Parathyroid adenoma (tissue), 2 donors: Measurements from ENCODE around the gene ZMYM3.

Experiments
- H2AFZ ChIP-seq: fragments of 300-600 bp; sonication (generic); one replicate; pipeline ENCODE4 v1.7.0; 2017; ENCODE audit warnings: antibody characterized with exemption, mild to moderate bottlenecking
- H3K27ac ChIP-seq: fragments of 300-600 bp; sonication (generic); one replicate; pipeline ENCODE4 v1.7.0; 2017
- H3K27me3 ChIP-seq: fragments of 300-600 bp; sonication (generic); one replicate; pipeline ENCODE4 v1.7.0; 2017; ENCODE audit warnings: low read length; ENCODE audit not compliant: control insufficient read depth, insufficient read depth
- H3K36me3 ChIP-seq: fragments of 300-600 bp; sonication (generic); one replicate; pipeline ENCODE4 v1.7.0; 2017; ENCODE audit warnings: low read length; ENCODE audit not compliant: control insufficient read depth, insufficient read depth
- H3K4me1 ChIP-seq: fragments of 300-600 bp; sonication (generic); one replicate; pipeline ENCODE4 v1.7.0; 2017; ENCODE audit warnings: control low read depth
- H3K4me2 ChIP-seq: fragments of 300-600 bp; sonication (generic); one replicate; pipeline ENCODE4 v1.7.0; 2017; ENCODE audit warnings: low read length
- H3K4me3 ChIP-seq: fragments of 300-600 bp; sonication (generic); one replicate; pipeline ENCODE4 v1.7.0; 2017; ENCODE audit warnings: low read depth, low read length
- H3K79me2 ChIP-seq: fragments of 300-600 bp; sonication (generic); one replicate; pipeline ENCODE4 v1.7.0; 2017; ENCODE audit warnings: control low read depth
- H3K9ac ChIP-seq: fragments of 300-600 bp; sonication (generic); one replicate; pipeline ENCODE4 v1.7.0; 2017; ENCODE audit warnings: mild to moderate bottlenecking
- H3K9me3 ChIP-seq: fragments of 300-600 bp; sonication (generic); one replicate; pipeline ENCODE4 v1.7.0; 2017; ENCODE audit warnings: low read length; ENCODE audit not compliant: control insufficient read depth
- TF ChIP-seq, protein P1 (sequence below): fragments of 300-600 bp; sonication (generic); IDR thresholded peaks from one replicate; pipeline ENCODE4 v1.7.0; 2017; ENCODE audit warnings: antibody characterized with exemption, mild to moderate bottlenecking
- donor health status: primary hyperparathyroidism.

Gene ZMYM3

DNA sequence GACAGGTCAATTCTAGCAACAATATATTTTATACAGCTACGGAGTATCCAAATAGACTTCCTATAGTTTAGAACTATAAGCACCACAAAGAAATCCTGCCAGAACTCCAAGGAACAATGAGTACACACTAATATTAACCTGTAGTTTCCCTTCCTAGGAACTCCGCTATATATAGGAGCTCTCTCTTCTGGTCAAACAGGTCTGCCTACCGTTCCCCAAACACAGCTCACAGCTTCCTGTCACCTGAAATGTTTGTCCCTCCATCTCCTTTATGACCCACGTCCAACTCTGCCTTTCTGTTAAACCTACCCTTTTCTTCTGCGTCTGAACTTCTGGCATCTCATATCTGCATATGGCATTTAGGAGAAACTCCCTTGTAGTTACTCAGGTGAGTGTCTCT lies 41.4 kb downstream of the ZMYM3 start:
- Histone ChIP-seq H3K4me2 (no peak overlapping the region), H3K36me3 (no peaks in the 10 kb centered on the region), H3K27ac (no peak overlapping the region), H3K27me3 (no peaks in the 10 kb centered on the region), H3K9me3 (no peaks in the 10 kb centered on the region), H3K4me1 (no peaks in the 10 kb centered on the region), H3K9ac (no peak overlapping the region), H2AFZ (no peak overlapping the region), H3K79me2 (no peaks in the 10 kb centered on the region), H3K4me3 (no peak overlapping the region)
- TF ChIP-seq, protein P1, sequence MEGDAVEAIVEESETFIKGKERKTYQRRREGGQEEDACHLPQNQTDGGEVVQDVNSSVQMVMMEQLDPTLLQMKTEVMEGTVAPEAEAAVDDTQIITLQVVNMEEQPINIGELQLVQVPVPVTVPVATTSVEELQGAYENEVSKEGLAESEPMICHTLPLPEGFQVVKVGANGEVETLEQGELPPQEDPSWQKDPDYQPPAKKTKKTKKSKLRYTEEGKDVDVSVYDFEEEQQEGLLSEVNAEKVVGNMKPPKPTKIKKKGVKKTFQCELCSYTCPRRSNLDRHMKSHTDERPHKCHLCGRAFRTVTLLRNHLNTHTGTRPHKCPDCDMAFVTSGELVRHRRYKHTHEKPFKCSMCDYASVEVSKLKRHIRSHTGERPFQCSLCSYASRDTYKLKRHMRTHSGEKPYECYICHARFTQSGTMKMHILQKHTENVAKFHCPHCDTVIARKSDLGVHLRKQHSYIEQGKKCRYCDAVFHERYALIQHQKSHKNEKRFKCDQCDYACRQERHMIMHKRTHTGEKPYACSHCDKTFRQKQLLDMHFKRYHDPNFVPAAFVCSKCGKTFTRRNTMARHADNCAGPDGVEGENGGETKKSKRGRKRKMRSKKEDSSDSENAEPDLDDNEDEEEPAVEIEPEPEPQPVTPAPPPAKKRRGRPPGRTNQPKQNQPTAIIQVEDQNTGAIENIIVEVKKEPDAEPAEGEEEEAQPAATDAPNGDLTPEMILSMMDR: no peak

DNA sequence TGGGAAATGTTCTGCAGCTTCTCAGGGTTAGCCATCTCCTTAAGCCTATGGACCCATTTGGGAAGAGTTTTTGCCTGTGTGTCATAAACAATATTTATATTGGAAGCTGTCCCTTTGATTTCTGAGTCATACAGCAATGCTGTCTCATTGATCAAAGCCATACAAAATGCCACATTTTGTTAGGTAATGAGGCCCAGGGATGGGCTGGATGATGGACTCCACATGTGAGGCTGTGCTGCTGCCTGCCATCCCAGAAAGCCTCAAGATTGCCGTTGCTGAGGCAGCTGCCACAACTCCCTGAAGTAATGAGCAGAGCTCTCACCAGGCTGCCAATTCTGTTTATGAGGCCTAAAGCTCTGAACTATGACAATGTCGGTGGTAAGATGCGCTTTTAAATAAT lies 43.1 kb downstream of the ZMYM3 start:
- no peaks in the 10 kb centered on the region for H3K9me3 ChIP-seq
- no peak overlapping the region for H3K27ac ChIP-seq
- no peak overlapping the region for H3K9ac ChIP-seq
- no peaks in the 10 kb centered on the region for H3K27me3 ChIP-seq
- H3K4me2 ChIP-seq: no peak overlapping the region
- H3K79me2 ChIP-seq: no peaks in the 10 kb centered on the region
- no peak overlapping the region for H3K4me3 ChIP-seq
- H3K4me1 ChIP-seq: no peaks in the 10 kb centered on the region
- H2AFZ ChIP-seq: no peak overlapping the region
- TF ChIP-seq, protein P1: no peak
- no peaks in the 10 kb centered on the region for H3K36me3 ChIP-seq

DNA sequence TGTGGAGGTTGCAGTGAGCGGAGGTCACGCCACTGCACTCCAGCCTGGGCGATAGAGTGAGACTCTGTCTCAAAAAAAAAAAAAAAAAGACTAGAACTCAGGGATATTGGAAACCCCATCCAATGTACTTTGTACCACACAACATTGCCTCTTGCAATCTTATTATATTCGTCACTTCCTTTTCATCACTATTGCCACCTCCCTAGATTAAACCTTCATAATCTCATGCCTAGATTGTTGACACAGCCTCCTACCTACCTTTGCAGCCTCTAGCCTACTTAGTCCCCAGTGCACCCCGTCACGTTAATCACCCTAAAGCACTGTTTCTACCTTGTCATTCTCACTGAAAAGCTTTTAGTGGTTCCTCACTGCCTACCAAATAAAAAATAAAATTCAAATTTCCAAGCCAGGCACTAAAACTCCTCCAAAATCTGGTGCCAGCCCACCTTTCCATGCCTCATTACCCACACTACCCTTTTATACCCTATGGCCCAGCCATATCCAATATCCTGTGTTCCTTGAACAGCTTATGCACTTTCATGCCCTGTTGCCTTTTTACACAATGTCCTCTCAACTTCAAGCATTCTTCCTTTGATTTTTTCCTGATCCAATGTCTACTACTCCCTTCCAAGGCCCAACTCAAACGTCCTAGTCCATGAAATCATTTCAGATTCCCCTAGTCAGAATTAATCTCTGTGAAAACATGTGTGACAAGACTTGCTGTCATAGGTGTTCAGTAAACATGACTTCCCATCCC lies 54.5 kb downstream of the ZMYM3 start:
- Histone ChIP-seq H3K79me2 (no peaks in the 10 kb centered on the region), H3K4me2 (no peak overlapping the region), H3K9me3 (no peaks in the 10 kb centered on the region), H3K27me3 (no peaks in the 10 kb centered on the region), H3K27ac (no peak overlapping the region), H3K4me1 (no peaks in the 10 kb centered on the region), H3K9ac (no peak overlapping the region), H3K4me3 (no peak overlapping the region), H3K36me3 (no peaks in the 10 kb centered on the region), H2AFZ (no peak overlapping the region)
- TF ChIP-seq, protein P1: no peak

DNA sequence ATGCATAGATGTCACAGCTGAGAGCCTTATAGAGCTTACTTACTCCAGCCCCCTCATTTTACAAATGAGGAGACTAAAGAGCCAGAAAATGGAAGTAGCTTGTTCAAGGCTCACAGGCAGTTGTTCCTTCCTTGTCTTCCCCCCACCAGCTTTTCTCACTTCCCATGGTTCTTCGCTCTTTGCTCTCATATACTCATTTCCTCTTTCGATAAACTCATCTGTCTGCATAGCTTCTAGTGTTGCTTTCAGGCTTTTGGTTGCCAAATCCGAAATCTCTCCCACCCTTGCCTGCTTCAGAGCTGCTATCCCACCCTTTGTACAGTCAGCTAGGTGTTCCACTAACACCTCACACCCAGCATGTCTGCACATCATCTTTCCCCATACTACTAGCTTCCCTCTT lies 55.9 kb downstream of the ZMYM3 start:
- TF ChIP-seq, protein P1: no peak
- no peak overlapping the region for H3K27ac ChIP-seq
- H3K4me3 ChIP-seq: no peak overlapping the region
- H2AFZ ChIP-seq: no peak overlapping the region
- no peaks in the 10 kb centered on the region for H3K79me2 ChIP-seq
- H3K9me3 ChIP-seq: no peaks in the 10 kb centered on the region
- no peak overlapping the region for H3K4me2 ChIP-seq
- no peaks in the 10 kb centered on the region for H3K4me1 ChIP-seq
- no peaks in the 10 kb centered on the region for H3K27me3 ChIP-seq
- H3K36me3 ChIP-seq: no peaks in the 10 kb centered on the region
- H3K9ac ChIP-seq: no peak overlapping the region
